RCC 7860 (cell line): ENCODE data around the gene SEMA6A.

ENCODE experiments used
- DNase-seq: peaks from one replicate; pipeline ENCODE4 v3.0.0-alpha.2; 2015; ENCODE audit warnings: low spot score
- FAIRE-seq: peaks from 2 replicates; lab custom pipeline; 2012; peaks lifted over from hg19 to GRCh38; lab: Jason Lieb, UNC

The SEMA6A gene

GRCh38 chr5:116415182-116415581, 159.4 kb downstream of the SEMA6A start:
- no peak for FAIRE-seq
- no peak for DNase-seq

- no peak for FAIRE-seq
- no peak for DNase-seq
Observed at GRCh38 chr5:116411101-116411571, 163.5 kb downstream of the SEMA6A start.

GRCh38 chr5:116410336-116410890, 164.2 kb downstream of the SEMA6A start:
- no peak for DNase-seq
- no peak for FAIRE-seq

- FAIRE-seq (no peak), DNase-seq (no peak)
Observed at GRCh38 chr5:116409591-116410296, 164.9 kb downstream of the SEMA6A start.

GRCh38 chr5:116406306-116407041, 168.1 kb downstream of the SEMA6A start:
- no peak for FAIRE-seq
- no peak for DNase-seq

GRCh38 chr5:116404792-116405191, 169.8 kb downstream of the SEMA6A start:
- DNase-seq (no peak), FAIRE-seq (no peak)

GRCh38 chr5:116404016-116404415, 170.6 kb downstream of the SEMA6A start:
- FAIRE-seq (no peak), DNase-seq (no peak)

- FAIRE-seq (no peak), DNase-seq (no peak)
Observed at GRCh38 chr5:116402235-116402634, 172.4 kb downstream of the SEMA6A start.

GRCh38 chr5:116401576-116401975, 173.0 kb downstream of the SEMA6A start:
- DNase-seq: no peak
- no peak for FAIRE-seq

GRCh38 chr5:116396476-116397099, 178.0 kb downstream of the SEMA6A start:
- no peak for FAIRE-seq
- DNase-seq: no peak

- FAIRE-seq: no peak
- no peak for DNase-seq
Observed at GRCh38 chr5:116395631-116396203, 178.9 kb downstream of the SEMA6A start.

GRCh38 chr5:116395226-116395625, 179.4 kb downstream of the SEMA6A start:
- FAIRE-seq (no peak), DNase-seq (no peak)

- FAIRE-seq: no peak
- DNase-seq: no peak
Observed at GRCh38 chr5:116394186-116394867, 180.3 kb downstream of the SEMA6A start.
